ENCODE measurements around the gene TCERG1. TPM values are rescaled to one million over a fixed set of nuclear protein-coding genes. Genes with fewer than 3 reads are reported as not detected.

TCERG1 gene
- 32.6 TPM for total RNA-seq

DNA sequence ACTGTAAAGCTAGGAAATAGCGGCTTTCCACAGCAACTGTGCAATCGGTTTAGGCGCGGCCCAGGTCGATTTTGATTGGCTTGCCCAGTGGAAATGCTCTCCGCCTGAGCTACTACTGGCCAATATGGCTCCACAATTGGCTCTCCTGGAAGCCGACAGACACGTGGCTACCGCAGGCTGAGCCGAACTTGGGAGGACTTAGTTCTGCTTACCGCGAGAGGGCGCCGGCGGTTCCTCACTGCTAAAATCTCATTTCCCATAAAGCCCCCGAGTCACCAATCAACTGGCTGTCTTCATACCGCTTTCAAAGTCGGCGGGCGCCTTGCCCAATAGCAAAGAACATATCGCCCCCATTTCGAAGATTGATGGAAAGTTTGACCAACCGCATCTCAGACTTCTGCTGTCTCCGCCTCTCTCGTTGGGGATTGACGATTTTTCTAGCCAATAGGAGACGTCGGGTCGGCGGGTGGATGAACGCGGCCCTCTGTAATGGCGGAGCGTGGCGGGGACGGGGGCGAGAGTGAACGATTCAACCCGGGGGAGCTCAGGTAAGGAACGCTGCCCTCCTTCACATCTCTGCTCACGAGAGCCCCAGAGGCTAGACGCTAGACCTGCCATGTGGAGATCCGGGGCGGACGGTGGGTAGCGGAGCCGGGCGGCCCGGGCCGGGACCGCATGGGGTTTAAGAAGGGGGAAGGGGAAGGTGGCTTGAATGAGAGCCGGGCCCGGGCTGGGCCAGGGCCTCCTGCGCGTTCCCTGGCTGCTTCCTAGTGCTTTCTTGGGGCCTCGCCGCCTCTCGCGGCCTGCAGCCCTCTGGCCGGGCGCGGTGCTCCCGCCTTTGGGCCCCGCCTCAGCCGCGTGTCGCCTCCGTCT lies at the start of gene TCERG1:
TSS of gene TCERG1 (plus strand) at position 473 of the 873 bp plus-strand sequence. CDS start at position 490, 17 bp downstream.
- peak; percentile 98 for ATAC-seq

DNA sequence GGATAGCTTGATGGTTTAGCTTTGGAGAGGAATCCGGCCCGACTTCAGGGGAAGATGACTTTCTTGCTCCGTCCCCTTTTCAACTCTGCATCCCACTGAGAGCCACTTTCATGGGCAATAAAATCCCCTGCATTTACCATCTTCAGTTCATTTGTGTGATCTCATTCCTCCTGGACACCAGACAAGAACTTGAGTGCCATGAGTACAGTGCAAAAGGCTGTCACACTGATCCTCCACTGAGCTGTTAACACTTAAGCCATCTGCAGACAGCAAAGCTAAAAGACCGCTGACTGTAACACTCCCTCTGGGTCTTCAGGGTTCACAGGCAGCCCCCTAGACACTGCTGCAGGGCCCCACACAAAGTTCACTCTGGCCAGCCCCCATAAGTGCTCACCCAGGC lies 48.3 kb upstream of the TCERG1 start:
- no peak for ATAC-seq

DNA sequence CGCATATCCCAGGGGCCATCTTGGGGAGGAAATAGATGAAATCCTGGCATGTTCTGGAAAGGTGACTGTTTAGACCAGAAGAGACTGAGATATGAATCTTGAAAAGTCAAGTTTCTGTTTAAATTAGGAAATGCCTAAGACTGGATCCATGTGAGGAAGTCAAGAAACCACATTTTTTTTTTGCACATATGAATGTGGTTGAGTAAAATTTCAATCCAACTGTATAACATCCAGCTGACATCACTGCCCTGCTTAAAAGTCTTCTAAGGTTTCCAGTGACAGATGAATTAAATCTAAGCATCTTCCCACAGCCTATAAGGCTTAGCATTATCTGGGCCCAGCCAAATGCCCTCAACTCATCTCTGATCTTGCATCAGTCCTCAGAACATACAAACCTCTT lies 47.7 kb upstream of the TCERG1 start:
- no peak for ATAC-seq

DNA sequence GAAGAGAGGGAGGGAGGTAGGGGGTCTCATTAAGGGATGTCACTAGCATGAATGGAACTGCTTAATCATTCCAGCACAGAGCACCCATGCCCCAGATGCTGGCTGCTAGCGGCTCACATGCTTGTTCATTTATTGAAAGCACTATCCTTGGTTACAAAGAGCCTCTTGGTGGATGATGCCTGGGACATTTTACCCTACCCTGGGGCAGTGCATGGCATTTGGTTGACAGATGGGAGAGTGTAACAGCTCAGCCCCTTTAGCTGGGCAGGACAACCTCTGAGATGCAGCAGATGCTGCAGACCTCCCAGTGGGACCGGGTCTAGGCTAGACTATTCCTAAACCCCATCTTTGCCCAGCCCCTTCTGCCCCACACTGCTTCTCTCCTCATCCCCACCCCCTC lies 46.9 kb upstream of the TCERG1 start:
- no peak for ATAC-seq

DNA sequence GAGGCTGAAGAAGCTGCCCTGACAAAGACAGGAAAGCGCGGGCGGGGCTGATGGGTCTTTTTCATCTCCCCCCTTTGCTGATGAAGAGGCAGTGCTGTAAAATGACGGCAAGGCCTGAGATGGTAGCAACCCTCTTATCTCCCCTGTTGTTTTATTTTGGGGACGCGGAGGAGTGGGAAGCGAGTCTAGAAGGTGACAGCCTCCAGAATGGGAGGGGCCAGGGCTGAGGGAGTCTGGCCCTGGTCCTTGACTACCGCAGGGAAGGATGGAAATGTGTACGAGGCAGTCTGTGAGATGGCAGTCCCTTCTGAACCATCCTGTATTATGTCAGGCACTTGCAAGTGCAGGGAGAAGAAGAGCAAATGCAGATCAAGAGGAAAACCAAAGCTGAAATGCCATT lies 46.1 kb upstream of the TCERG1 start:
- ATAC-seq: no peak

DNA sequence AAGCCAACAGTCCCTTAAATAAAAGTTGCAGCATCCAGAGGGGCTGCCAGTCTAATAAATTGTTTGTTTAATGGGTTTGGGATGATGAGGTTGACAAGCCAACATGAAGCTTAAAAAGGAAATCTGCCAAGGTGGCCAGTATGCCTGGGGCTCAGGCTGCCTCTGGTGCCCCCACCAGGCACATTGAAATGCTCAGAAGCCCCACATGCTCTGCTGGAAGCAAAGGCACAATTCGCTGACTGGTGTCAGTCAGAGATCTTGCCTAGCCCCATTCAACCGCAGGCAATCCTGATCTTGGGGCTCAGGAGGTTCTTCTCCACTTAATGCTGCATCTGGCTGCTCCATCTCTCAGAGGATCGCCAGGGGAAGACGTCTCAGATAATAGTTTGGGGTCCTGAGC lies 44.2 kb upstream of the TCERG1 start:
- ATAC-seq: no peak

DNA sequence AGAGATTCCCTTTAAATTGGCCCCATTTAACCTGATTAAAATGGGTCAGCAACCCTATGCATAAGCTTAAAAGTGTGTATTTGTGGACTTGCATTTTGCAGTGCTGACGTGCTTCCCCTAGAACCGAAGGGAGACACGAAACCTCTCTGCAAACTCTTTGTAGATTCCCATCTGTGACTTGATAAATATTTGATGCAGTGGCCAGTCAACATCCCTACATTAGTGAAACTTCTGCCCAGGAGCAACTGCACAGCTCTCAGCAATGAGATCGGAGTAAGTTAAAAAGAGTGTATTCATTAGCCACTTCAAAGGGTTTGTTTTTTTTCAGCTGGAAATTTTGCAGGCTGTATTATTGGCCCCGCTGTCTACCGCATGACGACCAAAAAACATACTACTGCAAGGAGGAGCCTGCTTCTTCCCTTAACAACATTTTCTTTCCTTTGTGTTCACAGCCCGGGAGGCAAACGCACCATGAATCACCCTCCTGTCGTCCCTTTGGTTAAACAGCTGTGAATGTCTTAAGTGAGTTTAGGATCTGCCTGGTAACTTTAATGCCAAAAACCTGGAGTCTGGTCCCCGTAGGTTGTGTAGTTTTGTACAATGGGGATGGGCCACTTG lies 38.0 kb upstream of the TCERG1 start:
- peak; percentile 58 for ATAC-seq

DNA sequence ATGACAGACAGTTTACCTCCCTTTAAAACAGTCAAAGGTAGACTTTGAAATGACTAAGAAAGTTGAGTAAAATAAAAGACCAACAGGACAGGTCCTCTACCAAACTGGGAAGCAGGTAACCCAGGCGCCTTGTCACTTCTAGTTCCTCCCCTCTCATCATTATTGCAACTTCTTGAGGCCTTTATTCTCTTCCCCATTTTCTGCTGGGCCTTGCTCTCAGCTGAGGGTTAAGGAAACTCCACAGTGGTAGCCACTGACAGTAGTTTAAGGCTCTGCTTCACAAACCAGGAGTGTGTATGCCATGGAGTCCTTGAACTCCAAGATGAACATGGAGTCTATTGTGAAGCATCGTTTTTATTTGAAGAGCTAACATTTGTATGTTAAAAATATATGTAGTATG lies 36.9 kb upstream of the TCERG1 start:
- no peak for ATAC-seq

DNA sequence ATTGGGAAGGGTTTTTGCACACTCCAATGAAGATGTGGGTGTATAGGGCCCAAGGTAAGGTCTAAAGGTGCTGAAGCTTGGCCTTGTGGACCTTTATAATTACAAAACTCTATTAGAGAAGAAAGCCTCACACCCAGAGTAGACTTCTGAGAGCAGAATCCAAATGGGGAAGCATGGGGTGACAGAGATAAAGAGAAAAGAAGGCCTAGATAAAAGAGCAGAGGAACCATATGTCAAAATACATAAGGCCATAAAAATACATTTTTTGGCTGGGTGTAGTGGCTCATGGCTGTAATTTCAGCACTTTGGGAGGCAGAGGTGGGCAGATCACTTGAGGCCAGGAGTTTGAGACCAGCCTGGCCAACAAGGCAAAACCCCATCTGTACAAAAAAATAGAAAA lies 27.4 kb upstream of the TCERG1 start:
- no peak for ATAC-seq

DNA sequence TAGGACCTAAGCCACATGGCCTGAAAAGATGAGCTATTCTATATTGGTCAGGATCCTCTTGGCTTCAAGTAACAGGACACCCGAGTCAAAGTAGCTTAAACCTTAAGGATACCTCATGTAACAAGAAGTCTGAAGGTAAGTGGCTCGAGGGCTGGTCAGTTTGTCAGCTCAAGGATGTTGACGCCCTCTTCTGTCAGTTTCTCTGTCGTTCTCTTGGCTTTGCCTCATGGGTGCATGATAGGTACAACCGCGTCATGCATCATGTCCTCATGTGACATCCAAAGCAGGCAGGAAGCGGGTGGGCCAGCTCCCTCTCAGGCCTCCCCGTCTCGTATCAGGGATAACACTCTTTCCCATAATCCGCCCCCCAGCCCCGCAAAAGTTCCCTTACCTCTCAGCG lies 22.1 kb upstream of the TCERG1 start:
- no peak for ATAC-seq

DNA sequence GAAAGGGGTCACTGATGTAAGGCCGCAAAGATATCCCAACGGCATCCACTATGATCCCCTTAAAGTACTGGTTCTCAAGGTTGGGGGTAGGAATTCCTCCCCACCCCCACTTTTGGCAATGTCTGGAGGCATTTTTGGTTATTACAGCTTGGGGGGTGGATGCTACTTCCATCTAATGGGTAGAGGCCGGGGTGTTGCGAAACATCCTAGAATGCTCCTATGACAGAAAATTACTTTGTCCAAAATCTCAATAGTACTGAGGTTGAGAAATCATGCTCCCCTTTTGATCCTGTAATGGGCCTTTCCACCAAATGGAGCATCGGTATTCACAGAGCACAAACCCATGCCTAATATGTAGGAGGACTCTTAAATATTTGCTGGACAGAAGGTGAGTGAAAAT lies 20.8 kb upstream of the TCERG1 start:
- no peak for ATAC-seq

DNA sequence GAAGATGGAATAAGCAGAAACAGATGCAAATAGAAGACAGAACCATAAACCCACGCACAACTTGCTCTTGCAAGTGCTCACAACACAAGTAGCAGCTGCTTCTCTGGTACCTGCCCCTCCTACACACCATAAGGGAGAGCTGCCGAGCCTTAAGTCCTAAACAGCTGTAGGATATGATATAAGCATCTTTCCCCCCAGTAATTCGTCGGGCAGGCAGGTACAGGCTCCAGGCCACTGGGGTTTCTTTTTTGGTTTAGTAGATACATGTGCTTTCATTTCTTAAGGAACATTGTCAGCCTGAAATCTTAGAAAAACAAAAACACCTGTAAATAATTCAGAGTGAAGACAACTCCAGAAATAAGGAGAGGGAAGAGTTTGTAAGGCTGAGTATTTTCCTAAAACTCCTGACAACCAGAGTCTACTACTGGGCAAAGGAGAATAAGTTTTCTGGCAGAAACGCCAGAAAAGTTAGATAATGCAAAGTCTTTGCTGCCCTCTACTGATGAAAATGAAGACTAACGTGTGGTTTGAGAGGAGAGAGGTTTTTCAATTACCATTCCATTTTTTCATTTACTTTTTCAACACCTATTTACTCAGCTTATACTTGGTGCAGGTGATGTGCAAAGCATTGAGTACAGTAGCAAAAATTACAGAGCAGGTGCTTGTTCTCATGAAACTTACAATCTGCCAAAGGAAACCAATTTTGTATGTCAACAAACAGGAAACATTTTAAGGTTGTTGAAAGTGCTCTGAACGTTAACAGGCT lies 20.1 kb upstream of the TCERG1 start:
- ATAC-seq: peak; percentile 52

DNA sequence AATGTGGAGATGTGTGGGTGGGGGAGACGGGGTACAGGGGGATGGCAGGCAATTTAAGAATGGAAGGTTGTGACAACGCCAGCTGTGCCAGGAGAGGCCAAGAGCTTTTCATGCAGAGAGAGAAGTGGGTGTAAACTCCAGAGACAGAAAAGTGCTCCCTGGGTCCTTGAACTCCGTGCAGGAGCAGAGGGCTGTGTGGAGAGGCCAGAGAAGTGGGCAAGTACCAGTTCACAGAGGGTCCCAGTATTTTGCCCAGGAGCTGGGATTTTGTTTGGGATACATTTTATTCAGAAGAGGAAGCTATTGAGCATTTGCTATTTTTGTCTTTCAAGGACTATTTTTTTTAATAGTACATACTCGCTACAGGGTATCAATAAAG lies 19.5 kb upstream of the TCERG1 start:
- no peak for ATAC-seq

DNA sequence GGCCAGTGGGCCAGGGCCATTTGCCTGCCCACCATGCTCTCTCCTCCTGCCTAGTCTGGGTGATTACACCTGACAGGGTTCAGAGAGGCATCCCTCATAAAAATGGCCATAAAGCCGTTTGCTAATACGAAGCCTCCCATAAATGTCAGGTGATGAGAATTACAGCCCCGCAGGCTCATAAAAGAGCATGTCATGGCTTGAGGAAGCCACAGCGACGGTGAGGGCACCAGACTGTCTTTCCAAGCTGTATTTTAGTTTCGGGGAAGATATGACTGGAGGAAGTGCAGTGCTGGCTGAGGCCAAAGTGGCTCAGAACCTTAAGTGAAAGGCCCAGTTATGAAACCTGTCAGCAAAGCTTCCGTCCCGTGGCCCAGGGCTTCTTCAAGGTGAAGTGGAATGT lies 18.5 kb upstream of the TCERG1 start:
- no peak for ATAC-seq

DNA sequence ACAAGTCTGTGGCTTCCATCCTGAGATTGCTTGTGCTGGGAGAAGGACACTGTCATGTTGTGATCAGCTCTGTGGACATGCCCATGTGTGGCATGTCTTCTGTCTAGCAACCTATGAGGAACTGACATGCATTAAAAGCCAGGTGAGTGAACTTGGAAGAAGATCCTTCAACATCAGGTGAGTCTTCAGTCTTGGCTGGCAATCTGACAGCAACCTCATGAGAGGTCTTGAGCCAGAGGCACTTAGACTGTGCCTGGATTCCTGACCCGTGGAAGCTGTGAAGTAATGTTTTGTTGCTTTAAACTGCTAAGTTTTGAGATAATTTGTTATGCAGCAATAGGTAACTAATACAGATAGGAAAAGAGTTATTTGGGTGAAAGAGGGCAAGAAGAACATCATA lies 6.8 kb upstream of the TCERG1 start:
- no peak for ATAC-seq

DNA sequence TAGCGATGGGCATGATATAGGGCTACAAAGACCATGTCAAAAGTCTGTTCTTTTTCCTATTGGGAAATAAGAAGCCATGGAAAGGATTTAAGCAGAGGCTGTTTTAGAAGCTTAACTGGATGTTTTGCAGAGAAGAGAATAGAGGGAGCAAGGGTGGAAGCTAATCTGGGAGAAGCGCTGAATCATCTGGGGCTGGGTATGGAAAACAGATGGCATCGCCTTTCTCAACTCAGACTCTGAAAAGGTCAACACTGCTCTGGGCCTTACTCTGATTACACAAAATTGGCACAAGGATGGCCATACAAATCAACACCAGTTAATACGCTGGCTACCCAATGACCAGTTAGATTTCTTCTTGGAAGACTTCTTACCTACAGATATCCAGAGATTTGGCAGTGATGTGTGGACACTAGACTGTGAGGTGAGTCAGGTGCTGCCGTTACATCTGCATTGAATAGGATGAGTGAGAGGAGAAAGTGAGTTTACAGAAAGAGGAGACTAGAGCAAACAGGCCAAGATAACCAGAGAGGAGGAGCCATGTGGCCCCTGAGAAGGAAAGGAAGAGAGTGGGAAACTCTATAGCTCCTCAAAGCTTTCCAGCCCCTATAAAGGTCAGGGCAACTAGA lies 6.2 kb upstream of the TCERG1 start:
- peak; percentile 15 for ATAC-seq

DNA sequence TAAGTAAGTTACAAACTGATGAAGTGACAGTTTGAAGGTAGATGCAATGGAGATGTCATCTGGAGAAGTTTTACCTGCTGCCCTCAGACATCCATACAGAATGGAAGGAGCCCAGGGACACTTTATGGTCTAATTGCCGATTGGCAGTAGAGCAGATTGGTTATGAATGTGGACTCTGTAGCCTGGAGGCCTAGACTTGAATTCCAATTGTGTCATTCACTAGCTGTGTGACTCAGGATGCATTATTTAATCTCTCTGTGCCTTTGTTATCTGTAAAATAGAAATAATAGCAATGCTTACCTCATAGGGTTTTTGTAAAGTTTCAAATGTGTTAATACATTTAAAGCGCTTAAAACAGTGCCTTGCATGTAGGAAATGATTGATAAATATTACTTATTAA lies 5.2 kb upstream of the TCERG1 start:
- ATAC-seq: peak; percentile 53

DNA sequence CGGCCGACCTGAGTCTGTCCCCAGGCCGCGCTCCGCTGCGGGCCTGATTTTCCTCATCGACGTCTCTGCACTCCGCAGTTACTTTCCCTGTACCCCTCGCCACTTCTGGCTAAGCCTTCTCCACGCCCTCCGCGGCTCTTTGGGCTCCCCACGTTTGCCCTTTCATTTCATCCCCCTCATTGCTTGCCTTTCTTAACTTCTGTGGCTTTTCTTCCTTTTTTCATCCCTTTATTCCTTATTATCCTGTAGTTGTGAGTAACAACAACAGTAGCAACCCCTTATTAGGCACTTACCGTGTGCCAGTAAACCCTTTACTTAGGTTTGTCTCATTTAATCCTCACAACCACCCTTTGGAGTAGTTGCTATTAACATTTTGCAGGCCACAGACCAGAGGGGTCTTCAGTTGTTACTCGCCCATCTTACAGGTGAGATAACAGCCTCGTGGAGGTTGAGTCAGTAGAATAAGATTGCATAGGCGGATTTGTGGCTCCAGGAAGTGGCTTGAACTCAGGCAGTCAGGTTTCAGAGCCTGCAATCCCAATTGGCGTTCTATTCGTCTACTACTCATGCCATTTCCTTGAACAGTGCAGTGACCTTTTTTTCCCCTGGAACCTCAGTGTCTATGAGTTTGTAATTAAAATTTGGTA lies 724 bp downstream of the TCERG1 start:
- ATAC-seq: peak; percentile 47

DNA sequence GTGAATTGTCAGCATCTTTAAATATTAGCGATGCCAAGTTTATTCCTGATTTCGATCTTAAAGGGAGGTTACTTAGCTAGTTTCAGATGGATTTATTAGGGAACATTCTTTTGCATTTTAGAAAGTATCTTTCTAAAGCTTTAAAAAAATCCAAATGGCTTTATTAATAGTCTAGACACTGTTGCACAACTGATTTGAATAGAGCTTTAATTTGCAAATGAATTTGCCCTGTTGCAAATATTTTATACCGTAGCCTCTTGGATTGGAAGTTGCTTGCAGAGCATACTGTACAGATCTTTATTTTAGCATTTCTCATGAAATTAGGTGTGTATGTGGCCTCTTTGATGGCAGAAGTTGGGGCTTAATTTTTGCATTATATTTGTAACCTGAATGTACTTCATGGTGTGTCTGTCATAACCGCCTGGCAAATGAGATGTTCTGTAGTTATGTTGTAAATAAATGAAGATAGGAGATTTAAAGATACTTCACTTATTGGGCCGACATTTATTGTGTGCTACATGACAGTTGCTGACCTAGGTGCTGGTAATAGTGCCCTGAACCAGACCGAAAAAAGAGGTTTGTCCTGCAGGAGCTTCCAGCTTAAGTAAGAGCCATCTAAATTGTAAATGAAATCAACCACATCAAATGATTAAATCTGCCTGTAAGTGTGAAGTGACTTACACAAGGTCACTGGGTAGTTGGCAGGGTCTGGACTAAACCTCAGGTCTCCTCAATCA lies 1.8 kb downstream of the TCERG1 start:
- no peak for ATAC-seq

DNA sequence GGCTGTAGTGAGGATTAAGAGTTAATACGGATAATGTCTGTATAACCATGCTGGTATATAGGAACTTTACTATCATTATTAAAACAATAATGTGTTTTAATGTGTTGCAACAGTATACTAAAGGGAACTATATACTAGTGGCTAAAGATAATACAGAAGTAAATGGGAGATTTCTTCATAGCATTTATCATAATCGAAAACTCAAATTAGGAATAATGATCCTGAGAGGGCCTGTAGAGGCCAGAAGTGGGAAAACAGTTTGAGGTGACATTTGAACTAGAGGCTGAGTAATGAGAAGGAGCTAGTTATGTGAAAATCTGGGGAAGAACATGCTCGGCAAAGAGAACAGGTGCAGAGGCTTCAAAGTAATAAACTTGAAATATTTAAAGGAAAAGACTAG lies 2.9 kb downstream of the TCERG1 start:
- ATAC-seq: no peak

DNA sequence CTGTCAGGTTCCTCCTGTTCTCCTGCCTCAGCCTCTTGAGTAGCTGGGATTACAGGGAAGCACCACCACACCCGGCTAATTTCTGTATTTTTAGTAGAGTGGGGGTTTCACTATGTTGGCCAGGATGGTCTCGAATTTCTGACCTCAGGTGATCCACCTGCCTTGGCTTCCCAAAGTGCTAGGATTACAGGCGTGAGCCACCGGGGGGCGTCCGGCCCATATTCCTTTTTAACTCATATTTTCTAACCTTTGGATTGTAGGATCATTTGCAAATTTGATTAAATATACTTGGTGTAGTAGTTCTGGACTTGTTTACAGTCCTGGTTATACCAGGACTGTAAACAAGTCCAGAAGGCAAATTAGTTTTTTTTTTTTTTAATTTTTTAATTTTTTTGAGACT lies 4.3 kb downstream of the TCERG1 start:
- no peak for ATAC-seq

DNA sequence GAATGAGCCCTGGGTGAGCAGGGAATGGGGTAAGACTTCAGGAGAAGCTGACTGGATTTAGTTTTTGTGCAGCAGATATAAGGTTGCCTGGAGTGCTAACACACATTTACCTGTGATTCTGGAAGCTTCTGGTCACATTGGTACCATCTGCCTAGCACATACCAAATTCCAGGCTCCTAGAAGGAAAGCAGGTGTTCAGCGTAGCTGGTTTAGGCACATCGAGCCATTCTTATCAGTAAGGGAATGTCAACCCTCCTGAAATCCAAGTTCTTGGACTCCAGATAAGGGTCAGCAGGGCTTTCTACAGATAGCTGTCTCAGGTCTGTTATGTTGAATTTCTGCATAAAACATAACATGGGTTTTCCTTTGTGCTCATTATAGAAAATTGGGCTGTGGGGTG lies 10.3 kb downstream of the TCERG1 start:
- no peak for ATAC-seq
